HEK293 (cell line): ENCODE measurements around the gene PKDCC.
A peak's percentile ranks its signal among the peaks of the same experiment; 100 is the strongest.

Experiments
- CTCF ChIA-PET: fragments of 350-600 bp; formaldehyde crosslinking; extraction: SDS; loops from one replicate; lab custom pipeline; 2021; ENCODE audit warnings: antibody characterized with exemption; lab: Yijun Ruan, JAX
- POLR2A ChIA-PET: fragments of 300-600 bp; formaldehyde crosslinking; extraction: SDS; loops from one replicate; lab custom pipeline; 2020; ENCODE audit warnings: antibody characterized with exemption, inconsistent platforms; lab: Yijun Ruan, JAX
- H3K27ac ChIP-seq: fragments of 200-500 bp; sonication (Bioruptor generic); 2 replicates; pipeline ENCODE4 v1.5.1; 2014; ENCODE audit warnings: low read depth, low read length, control low read depth, inconsistent platforms; ENCODE audit errors: extremely low read depth
- H3K36me3 ChIP-seq, 2 experiments: fragments of 200-500 bp in 1 of 2; sonication (Bioruptor generic) in 1 of 2; 1 replicate in 1 of 2; 2 replicates in 1 of 2; pipeline ENCODE4 v1.5.1; 2014 to 2017; ENCODE audit warnings: inconsistent platforms in 2 of 2, low read length in 2 of 2; ENCODE audit not compliant: control insufficient read depth in 2 of 2, insufficient read depth in 1 of 2
- H3K4me1 ChIP-seq: fragments of 200-500 bp; sonication (Bioruptor generic); 2 replicates; pipeline ENCODE4 v1.5.1; 2014; ENCODE audit warnings: mild to moderate bottlenecking, low read length, inconsistent platforms; ENCODE audit not compliant: control insufficient read depth, insufficient read depth
- H3K4me3 ChIP-seq: 2 replicates; pipeline ENCODE4 v1.5.1; 2011; ENCODE audit warnings: low read depth, mild to moderate bottlenecking, control low read depth, low read length, moderate library complexity
- H3K9me3 ChIP-seq: fragments of 200-500 bp; sonication (Bioruptor generic); 2 replicates; pipeline ENCODE4 v1.5.1; 2014; ENCODE audit warnings: low read depth, low read length, inconsistent platforms; ENCODE audit not compliant: control insufficient read depth, insufficient read depth
- KLF16 ChIP-seq: fragments of 450-650 bp; formaldehyde crosslinking; IDR thresholded peaks from 2 replicates; pipeline ENCODE4 v1.5.1; 2017; ENCODE audit warnings: missing biosample characterization, missing genetic modification characterization
- KLF9 ChIP-seq: fragments of 450-650 bp; formaldehyde crosslinking; IDR thresholded peaks from 2 replicates; pipeline ENCODE4 v1.5.1; 2016; ENCODE audit warnings: missing biosample characterization, missing genetic modification characterization, low read depth
- SALL2 ChIP-seq: fragments of 450-650 bp; formaldehyde crosslinking; IDR thresholded peaks from 2 replicates; pipeline ENCODE4 v1.5.0; 2017; ENCODE audit warnings: missing biosample characterization, mild to moderate bottlenecking, missing genetic modification characterization, borderline replicate concordance
- ZBTB17 ChIP-seq: fragments of 450-650 bp; formaldehyde crosslinking; IDR thresholded peaks from 2 replicates; pipeline ENCODE4 v1.5.1; 2016; ENCODE audit warnings: missing biosample characterization, missing genetic modification characterization
- ZBTB20 ChIP-seq: fragments of 450-650 bp; formaldehyde crosslinking; IDR thresholded peaks from 2 replicates; pipeline ENCODE4 v1.5.1; 2016; ENCODE audit warnings: missing biosample characterization, missing genetic modification characterization
- ZIC2 ChIP-seq: fragments of 450-650 bp; formaldehyde crosslinking; IDR thresholded peaks from 2 replicates; pipeline ENCODE4 v1.5.1; 2016; ENCODE audit warnings: missing biosample characterization, missing genetic modification characterization
- ZNF138 ChIP-seq: fragments of 450-650 bp; formaldehyde crosslinking; IDR thresholded peaks from 2 replicates; pipeline ENCODE4 v1.5.1; 2016; ENCODE audit warnings: missing biosample characterization, missing genetic modification characterization, borderline replicate concordance
- ZNF24 ChIP-seq: fragments of 450-650 bp; formaldehyde crosslinking; IDR thresholded peaks from 2 replicates; pipeline ENCODE4 v1.5.1; 2016; ENCODE audit warnings: missing biosample characterization, missing genetic modification characterization
- ZNF335 ChIP-seq: fragments of 450-650 bp; formaldehyde crosslinking; conservative IDR thresholded peaks from 2 replicates; pipeline ENCODE4 v1.5.1; 2016; ENCODE audit warnings: missing biosample characterization, missing genetic modification characterization
- ZNF341 ChIP-seq: fragments of 450-650 bp; formaldehyde crosslinking; IDR thresholded peaks from 2 replicates; pipeline ENCODE4; 2016; ENCODE audit warnings: low read depth, missing biosample characterization, missing genetic modification characterization
- ZNF530 ChIP-seq: fragments of 450-650 bp; formaldehyde crosslinking; IDR thresholded peaks from 2 replicates; pipeline ENCODE4 v1.5.1; 2016; ENCODE audit warnings: low read depth, missing biosample characterization, missing genetic modification characterization
- ZNF596 ChIP-seq: fragments of 450-650 bp; IDR thresholded peaks from 2 replicates; pipeline ENCODE4 v1.5.0; 2018; ENCODE audit warnings: missing biosample characterization, mild to moderate bottlenecking, missing genetic modification characterization, moderate library complexity
- ZNF600 ChIP-seq: fragments of 450-650 bp; formaldehyde crosslinking; IDR thresholded peaks from 2 replicates; pipeline ENCODE4 v1.5.1; 2016; ENCODE audit warnings: missing biosample characterization, missing genetic modification characterization
- ZNF785 ChIP-seq: fragments of 450-650 bp; formaldehyde crosslinking; IDR thresholded peaks from 2 replicates; pipeline ENCODE4 v1.5.1; 2016; ENCODE audit warnings: missing biosample characterization, missing genetic modification characterization
- TF ChIP-seq, protein P1 (sequence below): fragments of 450-650 bp; formaldehyde crosslinking; IDR thresholded peaks from 2 replicates; pipeline ENCODE4; 2016; ENCODE audit warnings: missing biosample characterization, missing genetic modification characterization
- TF ChIP-seq, protein P2 (sequence below): IDR thresholded peaks from 2 replicates; pipeline ENCODE4 v1.6.1; 2011; ENCODE audit warnings: mild to moderate bottlenecking, low read depth, low read length, borderline replicate concordance
- TF ChIP-seq, protein P3 (sequence below): fragments of 450-650 bp; formaldehyde crosslinking; IDR thresholded peaks from 2 replicates; pipeline ENCODE4 v1.5.1; 2016; ENCODE audit warnings: missing biosample characterization, missing genetic modification characterization, low read depth
- TF ChIP-seq, protein P4 (sequence below): fragments of 450-650 bp; formaldehyde crosslinking; IDR thresholded peaks from 2 replicates; pipeline ENCODE4 v1.5.1; 2017; ENCODE audit warnings: missing biosample characterization, missing genetic modification characterization
- TF ChIP-seq, protein P5 (sequence below): fragments of 450-650 bp; formaldehyde crosslinking; IDR thresholded peaks from 2 replicates; pipeline ENCODE4 v1.5.1; 2017; ENCODE audit warnings: missing biosample characterization, missing genetic modification characterization
- TF ChIP-seq, protein P6 (sequence below): fragments of 450-650 bp; formaldehyde crosslinking; conservative IDR thresholded peaks from 2 replicates; pipeline ENCODE4 v1.5.1; 2016; ENCODE audit warnings: low read depth, missing biosample characterization, missing genetic modification characterization
- TF ChIP-seq, protein P7 (sequence below): fragments of 450-650 bp; formaldehyde crosslinking; IDR thresholded peaks from 2 replicates; pipeline ENCODE4 v1.5.1; 2016; ENCODE audit warnings: missing biosample characterization, missing genetic modification characterization

PKDCC gene

DNA sequence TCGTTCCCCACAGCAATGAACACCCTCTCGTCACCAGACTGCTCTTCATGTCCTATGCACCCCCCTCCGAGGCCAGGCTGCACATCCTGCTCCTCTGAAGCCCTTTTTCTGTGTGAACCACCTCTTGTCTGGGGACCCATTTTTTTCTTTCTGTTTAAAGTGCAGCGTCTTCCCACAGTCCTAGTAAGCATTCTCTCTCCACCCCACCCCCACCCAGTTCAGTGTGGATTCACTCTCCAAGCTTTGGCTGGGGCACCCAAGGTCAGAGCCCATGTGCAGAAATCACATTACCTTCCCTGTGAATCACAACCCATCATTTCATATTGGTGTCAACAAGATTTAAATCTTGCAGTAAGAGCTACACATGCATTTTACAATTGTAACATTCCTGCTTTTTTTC is 26.4 kb upstream of the PKDCC start (continued):
- TF ChIP-seq, protein P1, sequence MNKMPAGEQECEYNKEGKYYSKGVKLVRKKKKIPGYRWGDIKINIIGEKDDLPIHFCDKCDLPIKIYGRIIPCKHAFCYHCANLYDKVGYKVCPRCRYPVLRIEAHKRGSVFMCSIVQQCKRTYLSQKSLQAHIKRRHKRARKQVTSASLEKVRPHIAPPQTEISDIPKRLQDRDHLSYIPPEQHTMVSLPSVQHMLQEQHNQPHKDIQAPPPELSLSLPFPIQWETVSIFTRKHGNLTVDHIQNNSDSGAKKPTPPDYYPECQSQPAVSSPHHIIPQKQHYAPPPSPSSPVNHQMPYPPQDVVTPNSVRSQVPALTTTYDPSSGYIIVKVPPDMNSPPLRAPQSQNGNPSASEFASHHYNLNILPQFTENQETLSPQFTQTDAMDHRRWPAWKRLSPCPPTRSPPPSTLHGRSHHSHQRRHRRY = no peak
- TF ChIP-seq ZNF785 (tag by site-specific recombination) (no peak), KLF16 (tag by site-specific recombination) (no peak), ZNF138 (no peak)
- TF ChIP-seq, protein P2, sequence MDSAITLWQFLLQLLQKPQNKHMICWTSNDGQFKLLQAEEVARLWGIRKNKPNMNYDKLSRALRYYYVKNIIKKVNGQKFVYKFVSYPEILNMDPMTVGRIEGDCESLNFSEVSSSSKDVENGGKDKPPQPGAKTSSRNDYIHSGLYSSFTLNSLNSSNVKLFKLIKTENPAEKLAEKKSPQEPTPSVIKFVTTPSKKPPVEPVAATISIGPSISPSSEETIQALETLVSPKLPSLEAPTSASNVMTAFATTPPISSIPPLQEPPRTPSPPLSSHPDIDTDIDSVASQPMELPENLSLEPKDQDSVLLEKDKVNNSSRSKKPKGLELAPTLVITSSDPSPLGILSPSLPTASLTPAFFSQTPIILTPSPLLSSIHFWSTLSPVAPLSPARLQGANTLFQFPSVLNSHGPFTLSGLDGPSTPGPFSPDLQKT = no peak
- TF ChIP-seq, protein P3, sequence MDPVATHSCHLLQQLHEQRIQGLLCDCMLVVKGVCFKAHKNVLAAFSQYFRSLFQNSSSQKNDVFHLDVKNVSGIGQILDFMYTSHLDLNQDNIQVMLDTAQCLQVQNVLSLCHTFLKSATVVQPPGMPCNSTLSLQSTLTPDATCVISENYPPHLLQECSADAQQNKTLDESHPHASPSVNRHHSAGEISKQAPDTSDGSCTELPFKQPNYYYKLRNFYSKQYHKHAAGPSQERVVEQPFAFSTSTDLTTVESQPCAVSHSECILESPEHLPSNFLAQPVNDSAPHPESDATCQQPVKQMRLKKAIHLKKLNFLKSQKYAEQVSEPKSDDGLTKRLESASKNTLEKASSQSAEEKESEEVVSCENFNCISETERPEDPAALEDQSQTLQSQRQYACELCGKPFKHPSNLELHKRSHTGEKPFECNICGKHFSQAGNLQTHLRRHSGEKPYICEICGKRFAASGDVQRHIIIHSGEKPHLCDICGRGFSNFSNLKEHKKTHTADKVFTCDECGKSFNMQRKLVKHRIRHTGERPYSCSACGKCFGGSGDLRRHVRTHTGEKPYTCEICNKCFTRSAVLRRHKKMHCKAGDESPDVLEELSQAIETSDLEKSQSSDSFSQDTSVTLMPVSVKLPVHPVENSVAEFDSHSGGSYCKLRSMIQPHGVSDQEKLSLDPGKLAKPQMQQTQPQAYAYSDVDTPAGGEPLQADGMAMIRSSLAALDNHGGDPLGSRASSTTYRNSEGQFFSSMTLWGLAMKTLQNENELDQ (tag by site-specific recombination) = no peak
- TF ChIP-seq, all 188 proteins: peak for 0

DNA sequence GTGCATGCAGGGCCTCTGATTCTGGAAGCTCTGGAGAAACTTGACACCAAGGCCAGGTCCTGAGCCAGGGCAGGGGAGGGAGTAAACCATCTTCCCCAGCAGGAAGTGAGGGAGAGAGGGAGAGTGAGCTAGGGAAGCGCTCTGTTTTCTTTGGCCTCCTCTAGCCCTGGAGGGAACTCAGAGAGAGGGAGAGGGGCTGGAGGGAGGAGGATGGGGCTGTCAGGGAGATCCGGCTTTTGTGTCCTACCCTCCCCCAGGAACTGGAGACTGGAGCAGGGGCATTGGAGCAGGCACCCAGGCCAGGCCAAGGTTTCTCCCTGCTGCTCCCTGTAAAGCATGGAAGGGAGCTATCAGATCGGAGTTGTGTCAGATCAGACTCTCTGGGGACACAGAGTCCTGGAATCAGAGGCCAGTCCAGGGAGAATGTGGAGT is 22.7 kb upstream of the PKDCC start:
- Histone ChIP-seq H3K4me3 (no peak overlapping the region), H3K36me3 (no peaks in the 10 kb centered on the region), H3K4me1 (peaks cover 7% of the 10 kb centered on the region), H3K27ac (peak overlapping the region; percentile 37; the same call in 1 of the 2 replicates), H3K9me3 (no peaks in the 10 kb centered on the region)
- ChIA-PET POLR2A (interaction anchor here (0.6 to 1.5 kb wide), 2 partner anchors 23 to 122 kb away, joined by 3 to 4 read pairs; partner anchors contain the start of gene PKDCC), CTCF (interaction anchor here (0.6 to 1.0 kb wide), 4 partner anchors 20 to 1127 kb away, joined by 3 to 5 read pairs (median 3); no protein-coding TSS in a partner anchor)
- TF ChIP-seq ZNF600 (tag by site-specific recombination) (peak; percentile 82), ZNF24 (no peak), ZIC2 (tag by site-specific recombination) (peak; percentile 41; the same call in 1 of the 2 replicates), ZNF335 (tag by site-specific recombination) (peak; percentile 32), ZNF341 (peak; percentile 76), ZBTB20 (tag by site-specific recombination) (0 out of 2 replicates have a peak, but pooled peaks have one; percentile 24), ZNF596 (tag by site-specific recombination) (0 out of 2 replicates have a peak, but pooled peaks have one; percentile 10), KLF9 (tag by site-specific recombination) (no peak), ZNF530 (no peak), ZBTB17 (tag by site-specific recombination) (peak; percentile 86), SALL2 (no peak)
- TF ChIP-seq, protein P4, sequence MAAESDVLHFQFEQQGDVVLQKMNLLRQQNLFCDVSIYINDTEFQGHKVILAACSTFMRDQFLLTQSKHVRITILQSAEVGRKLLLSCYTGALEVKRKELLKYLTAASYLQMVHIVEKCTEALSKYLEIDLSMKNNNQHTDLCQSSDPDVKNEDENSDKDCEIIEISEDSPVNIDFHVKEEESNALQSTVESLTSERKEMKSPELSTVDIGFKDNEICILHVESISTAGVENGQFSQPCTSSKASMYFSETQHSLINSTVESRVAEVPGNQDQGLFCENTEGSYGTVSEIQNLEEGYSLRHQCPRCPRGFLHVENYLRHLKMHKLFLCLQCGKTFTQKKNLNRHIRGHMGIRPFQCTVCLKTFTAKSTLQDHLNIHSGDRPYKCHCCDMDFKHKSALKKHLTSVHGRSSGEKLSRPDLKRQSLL (tag by site-specific recombination) = peak; percentile 21; the same call in 1 of the 2 replicates
- TF ChIP-seq, protein P5, sequence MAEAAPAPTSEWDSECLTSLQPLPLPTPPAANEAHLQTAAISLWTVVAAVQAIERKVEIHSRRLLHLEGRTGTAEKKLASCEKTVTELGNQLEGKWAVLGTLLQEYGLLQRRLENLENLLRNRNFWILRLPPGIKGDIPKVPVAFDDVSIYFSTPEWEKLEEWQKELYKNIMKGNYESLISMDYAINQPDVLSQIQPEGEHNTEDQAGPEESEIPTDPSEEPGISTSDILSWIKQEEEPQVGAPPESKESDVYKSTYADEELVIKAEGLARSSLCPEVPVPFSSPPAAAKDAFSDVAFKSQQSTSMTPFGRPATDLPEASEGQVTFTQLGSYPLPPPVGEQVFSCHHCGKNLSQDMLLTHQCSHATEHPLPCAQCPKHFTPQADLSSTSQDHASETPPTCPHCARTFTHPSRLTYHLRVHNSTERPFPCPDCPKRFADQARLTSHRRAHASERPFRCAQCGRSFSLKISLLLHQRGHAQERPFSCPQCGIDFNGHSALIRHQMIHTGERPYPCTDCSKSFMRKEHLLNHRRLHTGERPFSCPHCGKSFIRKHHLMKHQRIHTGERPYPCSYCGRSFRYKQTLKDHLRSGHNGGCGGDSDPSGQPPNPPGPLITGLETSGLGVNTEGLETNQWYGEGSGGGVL (tag by site-specific recombination) = peak; percentile 97
- TF ChIP-seq, protein P6, sequence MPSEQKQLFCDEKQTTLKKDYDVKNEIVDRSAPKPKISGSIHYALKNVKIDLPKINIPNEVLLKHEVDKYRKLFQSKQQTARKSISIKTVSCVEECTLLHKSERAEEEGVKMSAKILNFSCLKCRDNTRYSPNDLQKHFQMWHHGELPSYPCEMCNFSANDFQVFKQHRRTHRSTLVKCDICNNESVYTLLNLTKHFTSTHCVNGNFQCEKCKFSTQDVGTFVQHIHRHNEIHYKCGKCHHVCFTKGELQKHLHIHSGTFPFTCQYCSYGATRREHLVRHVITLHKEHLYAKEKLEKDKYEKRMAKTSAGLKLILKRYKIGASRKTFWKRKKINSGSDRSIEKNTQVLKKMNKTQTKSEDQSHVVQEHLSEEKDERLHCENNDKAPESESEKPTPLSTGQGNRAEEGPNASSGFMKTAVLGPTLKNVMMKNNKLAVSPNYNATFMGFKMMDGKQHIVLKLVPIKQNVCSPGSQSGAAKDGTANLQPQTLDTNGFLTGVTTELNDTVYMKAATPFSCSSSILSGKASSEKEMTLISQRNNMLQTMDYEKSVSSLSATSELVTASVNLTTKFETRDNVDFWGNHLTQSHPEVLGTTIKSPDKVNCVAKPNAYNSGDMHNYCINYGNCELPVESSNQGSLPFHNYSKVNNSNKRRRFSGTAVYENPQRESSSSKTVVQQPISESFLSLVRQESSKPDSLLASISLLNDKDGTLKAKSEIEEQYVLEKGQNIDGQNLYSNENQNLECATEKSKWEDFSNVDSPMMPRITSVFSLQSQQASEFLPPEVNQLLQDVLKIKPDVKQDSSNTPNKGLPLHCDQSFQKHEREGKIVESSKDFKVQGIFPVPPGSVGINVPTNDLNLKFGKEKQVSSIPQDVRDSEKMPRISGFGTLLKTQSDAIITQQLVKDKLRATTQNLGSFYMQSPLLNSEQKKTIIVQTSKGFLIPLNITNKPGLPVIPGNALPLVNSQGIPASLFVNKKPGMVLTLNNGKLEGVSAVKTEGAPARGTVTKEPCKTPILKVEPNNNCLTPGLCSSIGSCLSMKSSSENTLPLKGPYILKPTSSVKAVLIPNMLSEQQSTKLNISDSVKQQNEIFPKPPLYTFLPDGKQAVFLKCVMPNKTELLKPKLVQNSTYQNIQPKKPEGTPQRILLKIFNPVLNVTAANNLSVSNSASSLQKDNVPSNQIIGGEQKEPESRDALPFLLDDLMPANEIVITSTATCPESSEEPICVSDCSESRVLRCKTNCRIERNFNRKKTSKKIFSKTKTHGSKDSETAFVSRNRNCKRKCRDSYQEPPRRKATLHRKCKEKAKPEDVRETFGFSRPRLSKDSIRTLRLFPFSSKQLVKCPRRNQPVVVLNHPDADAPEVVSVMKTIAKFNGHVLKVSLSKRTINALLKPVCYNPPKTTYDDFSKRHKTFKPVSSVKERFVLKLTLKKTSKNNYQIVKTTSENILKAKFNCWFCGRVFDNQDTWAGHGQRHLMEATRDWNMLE (tag by site-specific recombination) = peak; percentile 40; the same call in 1 of the 2 replicates
- TF ChIP-seq, protein P7, sequence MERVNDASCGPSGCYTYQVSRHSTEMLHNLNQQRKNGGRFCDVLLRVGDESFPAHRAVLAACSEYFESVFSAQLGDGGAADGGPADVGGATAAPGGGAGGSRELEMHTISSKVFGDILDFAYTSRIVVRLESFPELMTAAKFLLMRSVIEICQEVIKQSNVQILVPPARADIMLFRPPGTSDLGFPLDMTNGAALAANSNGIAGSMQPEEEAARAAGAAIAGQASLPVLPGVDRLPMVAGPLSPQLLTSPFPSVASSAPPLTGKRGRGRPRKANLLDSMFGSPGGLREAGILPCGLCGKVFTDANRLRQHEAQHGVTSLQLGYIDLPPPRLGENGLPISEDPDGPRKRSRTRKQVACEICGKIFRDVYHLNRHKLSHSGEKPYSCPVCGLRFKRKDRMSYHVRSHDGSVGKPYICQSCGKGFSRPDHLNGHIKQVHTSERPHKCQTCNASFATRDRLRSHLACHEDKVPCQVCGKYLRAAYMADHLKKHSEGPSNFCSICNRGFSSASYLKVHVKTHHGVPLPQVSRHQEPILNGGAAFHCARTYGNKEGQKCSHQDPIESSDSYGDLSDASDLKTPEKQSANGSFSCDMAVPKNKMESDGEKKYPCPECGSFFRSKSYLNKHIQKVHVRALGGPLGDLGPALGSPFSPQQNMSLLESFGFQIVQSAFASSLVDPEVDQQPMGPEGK (tag by site-specific recombination) = peak; percentile 24; the same call in 1 of the 2 replicates
